GM13976 (cell line): ENCODE data around the gene EEF2K.

ENCODE experiments used
- DNase-seq: peaks from one replicate; pipeline ENCODE4 v3.0.0; 2012; ENCODE audit warnings: low spot score
- in situ Hi-C: fragments of 300-500 bp; cut with MboI; formaldehyde crosslinking; loops from one replicate; pipeline ENCODE4 v1.12.0; 2022; ENCODE audit warnings: low sequenced_read_pairs, mixed read lengths, inconsistent platforms; ENCODE audit not compliant: unreplicated experiment
- TF ChIP-seq, protein P1 (sequence below): IDR thresholded peaks from 2 replicates; pipeline ENCODE4 v1.5.1; 2012; ENCODE audit warnings: borderline replicate concordance, mild to moderate bottlenecking; ENCODE audit not compliant: insufficient read depth; ENCODE audit errors: extremely low read depth, missing control alignments, control extremely low read depth

Gene EEF2K

DNA sequence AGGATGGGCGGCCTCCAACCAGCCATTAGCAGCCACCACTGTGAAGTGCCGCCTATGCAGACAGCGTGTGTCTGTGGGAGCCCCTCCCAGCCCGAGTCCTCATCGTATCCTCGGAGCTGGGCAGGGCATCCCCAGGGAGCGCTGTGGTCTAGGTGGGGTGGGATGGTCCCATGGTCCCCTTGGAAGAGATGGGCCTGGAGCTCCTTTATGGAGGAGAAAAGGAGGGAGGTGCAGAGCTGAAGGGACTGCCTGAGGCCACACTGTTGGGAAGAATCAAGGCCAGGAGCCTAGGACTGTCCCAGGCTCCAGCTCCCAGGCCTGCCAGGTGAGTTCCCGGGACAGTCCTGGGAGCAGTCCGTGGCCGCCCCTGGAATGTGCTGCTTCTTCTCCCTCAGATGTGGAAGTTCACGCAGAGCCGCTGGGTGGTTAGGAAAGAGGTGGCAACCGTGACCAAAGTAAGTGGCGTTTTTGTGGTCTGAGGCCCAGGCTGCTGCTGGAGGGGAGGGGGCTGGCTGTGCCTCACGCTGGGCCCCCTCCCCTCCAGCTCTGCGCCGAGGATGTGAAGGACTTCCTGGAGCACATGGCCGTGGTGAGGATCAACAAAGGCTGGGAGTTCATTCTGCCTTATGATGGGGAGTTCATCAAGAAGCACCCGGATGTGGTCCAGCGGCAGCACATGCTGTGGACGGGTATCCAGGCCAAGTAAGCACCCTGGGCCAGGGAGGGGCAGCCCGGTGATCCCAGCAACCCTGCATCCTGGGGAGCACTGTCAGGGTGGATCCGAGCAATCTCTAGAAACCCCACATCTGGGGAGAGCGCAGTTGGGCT lies 118.1 kb downstream of the EEF2K start:
- in situ Hi-C loops: loop anchor here (10.0 kb wide), 1 partner anchor 1019 kb away; no protein-coding TSS in a partner anchor
- no peak for DNase-seq
- TF ChIP-seq, protein P1, sequence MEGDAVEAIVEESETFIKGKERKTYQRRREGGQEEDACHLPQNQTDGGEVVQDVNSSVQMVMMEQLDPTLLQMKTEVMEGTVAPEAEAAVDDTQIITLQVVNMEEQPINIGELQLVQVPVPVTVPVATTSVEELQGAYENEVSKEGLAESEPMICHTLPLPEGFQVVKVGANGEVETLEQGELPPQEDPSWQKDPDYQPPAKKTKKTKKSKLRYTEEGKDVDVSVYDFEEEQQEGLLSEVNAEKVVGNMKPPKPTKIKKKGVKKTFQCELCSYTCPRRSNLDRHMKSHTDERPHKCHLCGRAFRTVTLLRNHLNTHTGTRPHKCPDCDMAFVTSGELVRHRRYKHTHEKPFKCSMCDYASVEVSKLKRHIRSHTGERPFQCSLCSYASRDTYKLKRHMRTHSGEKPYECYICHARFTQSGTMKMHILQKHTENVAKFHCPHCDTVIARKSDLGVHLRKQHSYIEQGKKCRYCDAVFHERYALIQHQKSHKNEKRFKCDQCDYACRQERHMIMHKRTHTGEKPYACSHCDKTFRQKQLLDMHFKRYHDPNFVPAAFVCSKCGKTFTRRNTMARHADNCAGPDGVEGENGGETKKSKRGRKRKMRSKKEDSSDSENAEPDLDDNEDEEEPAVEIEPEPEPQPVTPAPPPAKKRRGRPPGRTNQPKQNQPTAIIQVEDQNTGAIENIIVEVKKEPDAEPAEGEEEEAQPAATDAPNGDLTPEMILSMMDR: no peak

- in situ Hi-C loops: loop anchor here (10.0 to 25.0 kb wide), 2 partner anchors 1020 to 1138 kb away; no protein-coding TSS in a partner anchor
Observed at GRCh38 chr16:22324787-22325597, 118.9 kb downstream of the EEF2K start.

DNA sequence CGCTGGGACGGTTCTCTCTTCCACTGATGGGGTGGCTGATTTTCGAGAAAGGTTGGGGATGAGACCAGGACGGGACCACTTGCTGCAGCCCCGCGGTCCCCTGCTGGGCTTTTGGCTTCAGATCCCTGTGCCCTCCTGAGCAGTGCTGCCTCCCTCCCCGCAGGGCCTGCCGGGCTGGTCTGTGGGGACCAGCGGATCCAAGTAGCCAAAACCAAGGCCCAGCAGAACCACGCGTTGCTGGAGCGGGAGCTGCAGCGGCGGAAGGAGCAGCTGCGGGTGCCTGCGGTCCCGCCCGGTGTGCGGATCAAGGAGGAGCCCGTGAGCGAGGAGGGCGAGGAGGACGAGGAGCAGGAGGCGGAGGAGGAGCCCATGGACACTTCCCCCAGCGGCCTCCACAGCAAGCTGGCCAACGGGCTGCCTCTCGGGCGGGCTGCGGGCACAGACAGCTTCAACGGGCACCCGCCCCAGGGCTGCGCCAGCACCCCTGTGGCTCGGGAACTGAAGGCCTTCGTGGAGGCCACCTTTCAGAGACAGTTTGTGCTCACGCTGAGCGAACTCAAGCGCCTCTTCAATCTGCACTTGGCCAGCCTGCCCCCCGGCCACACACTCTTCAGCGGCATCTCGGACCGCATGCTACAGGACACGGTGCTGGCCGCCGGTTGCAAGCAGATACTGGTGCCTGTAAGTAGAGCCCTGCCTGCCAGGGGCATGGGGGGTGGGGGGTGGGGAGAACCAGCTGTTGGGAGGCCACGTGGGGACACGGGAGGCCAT lies 119.7 kb downstream of the EEF2K start:
- in situ Hi-C loops: loop anchor here (10.0 to 25.0 kb wide), 2 partner anchors 1021 to 1138 kb away; no protein-coding TSS in a partner anchor
- TF ChIP-seq, protein P1: no peak

More at GRCh38 chr16:22324787-22325597, 118.9 kb downstream of the EEF2K start:
- DNase-seq: no peak
- TF ChIP-seq, protein P1: no peak

DNA sequence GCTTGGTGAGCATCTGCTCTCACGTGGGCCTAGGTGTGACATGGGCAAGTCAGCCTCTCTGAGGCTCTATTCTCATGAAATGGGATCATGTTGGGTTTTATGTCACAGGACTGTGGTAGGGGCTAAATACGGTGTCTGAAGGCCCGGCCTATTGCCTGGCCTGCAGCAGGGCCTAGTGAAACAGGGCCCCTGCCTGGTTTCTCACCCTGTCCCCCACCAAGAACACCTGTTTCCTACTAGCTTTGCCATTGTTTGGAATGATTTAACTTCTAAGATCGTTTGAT lies 120.2 kb downstream of the EEF2K start:
- no peak for DNase-seq
- TF ChIP-seq, protein P1: no peak
- in situ Hi-C loops: loop anchor here (10.0 to 25.0 kb wide), 2 partner anchors 1022 to 1139 kb away; no protein-coding TSS in a partner anchor

More for the DNA sequence above, 119.7 kb downstream of the EEF2K start:
- no peak for DNase-seq

- TF ChIP-seq, protein P1: no peak
- in situ Hi-C loops: loop anchor here (10.0 to 25.0 kb wide), 2 partner anchors 1022 to 1140 kb away; no protein-coding TSS in a partner anchor
- DNase-seq: no peak
Observed at GRCh38 chr16:22326771-22327445, 120.8 kb downstream of the EEF2K start.
